Measurements from ENCODE around the gene HS3ST3A1. TPM values are rescaled to one million over a fixed set of nuclear protein-coding genes. Genes with fewer than 3 reads are reported as not detected.

Gene HS3ST3A1
- total RNA-seq, 1 donor from 2014 or later: 10.2 TPM

GRCh38 chr17:13523164-13523563 lies 78.6 kb downstream of the HS3ST3A1 start:
- TF ChIP-seq CTCF (IDR thresholded peaks at IDR 0.05; ENCODE audit: unreplicated experiment): no peak
- no peak for DNase-seq (ENCODE audit: low spot score in 2 of 2, unreplicated experiment in 2 of 2)
- H3K9me3 Mint-ChIP-seq: no peaks in the 10 kb centered on the region
- H3K4me1 Mint-ChIP-seq: peaks cover 11% of the 10 kb centered on the region
- H3K36me3 Mint-ChIP-seq: no peaks in the 10 kb centered on the region
- no peaks in the 10 kb centered on the region for H3K27me3 Mint-ChIP-seq (ENCODE audit: low read depth)
- no peak overlapping the region for H3K4me3 Mint-ChIP-seq
- no peak overlapping the region for H3K27ac Mint-ChIP-seq

- Mint-ChIP-seq H3K36me3 (no peaks in the 10 kb centered on the region), H3K9me3 (no peaks in the 10 kb centered on the region), H3K27me3 (ENCODE audit: low read depth) (no peaks in the 10 kb centered on the region), H3K27ac (no peak overlapping the region), H3K4me3 (no peak overlapping the region), H3K4me1 (peaks cover 11% of the 10 kb centered on the region)
- no peak for DNase-seq (ENCODE audit: low spot score in 2 of 2, unreplicated experiment in 2 of 2)
- no peak for TF ChIP-seq CTCF (IDR thresholded peaks at IDR 0.05; ENCODE audit: unreplicated experiment)
These were observed 79.0 kb downstream of the HS3ST3A1 start for GRCh38 chr17:13522749-13523148.

GRCh38 chr17:13521784-13522183 lies 79.9 kb downstream of the HS3ST3A1 start:
- H3K36me3 Mint-ChIP-seq: peaks cover 1% of the 10 kb centered on the region
- DNase-seq (ENCODE audit: low spot score in 2 of 2, unreplicated experiment in 2 of 2): no peak
- H3K9me3 Mint-ChIP-seq: no peaks in the 10 kb centered on the region
- no peak overlapping the region for H3K27ac Mint-ChIP-seq
- peaks cover 11% of the 10 kb centered on the region for H3K4me1 Mint-ChIP-seq
- H3K27me3 Mint-ChIP-seq (ENCODE audit: low read depth): no peaks in the 10 kb centered on the region
- no peak overlapping the region for H3K4me3 Mint-ChIP-seq
- TF ChIP-seq CTCF (IDR thresholded peaks at IDR 0.05; ENCODE audit: unreplicated experiment): no peak

GRCh38 chr17:13520899-13521572 lies 80.7 kb downstream of the HS3ST3A1 start:
- Mint-ChIP-seq H3K4me1 (peaks cover 9% of the 10 kb centered on the region), H3K36me3 (peaks cover 1% of the 10 kb centered on the region), H3K4me3 (no peak overlapping the region), H3K27ac (no peak overlapping the region), H3K27me3 (ENCODE audit: low read depth) (no peaks in the 10 kb centered on the region), H3K9me3 (no peaks in the 10 kb centered on the region)
- no peak for DNase-seq (ENCODE audit: low spot score in 2 of 2, unreplicated experiment in 2 of 2)
- no peak for TF ChIP-seq CTCF (IDR thresholded peaks at IDR 0.05; ENCODE audit: unreplicated experiment)

GRCh38 chr17:13518261-13519000 lies 83.3 kb downstream of the HS3ST3A1 start:
- Mint-ChIP-seq H3K27me3 (ENCODE audit: low read depth) (no peaks in the 10 kb centered on the region), H3K4me1 (peaks cover 2% of the 10 kb centered on the region), H3K4me3 (no peak overlapping the region), H3K27ac (no peak overlapping the region), H3K36me3 (peaks cover 4% of the 10 kb centered on the region), H3K9me3 (no peaks in the 10 kb centered on the region)
- DNase-seq (ENCODE audit: low spot score in 2 of 2, unreplicated experiment in 2 of 2): no peak
- no peak for TF ChIP-seq CTCF (IDR thresholded peaks at IDR 0.05; ENCODE audit: unreplicated experiment)

Data from mesothelial cell of epicardium (in vitro differentiated cells).